Right renal pelvis (tissue), 4 donors: Measurements from ENCODE around the gene TANC1. TPM values are rescaled to one million over a fixed set of nuclear protein-coding genes. Genes with fewer than 3 reads are reported as not detected.

ENCODE experiments used
- DNase-seq, 4 donors: peaks; one replicate each; pipeline ENCODE4 v3.0.0-alpha.2; 2013; ENCODE audit warnings: low read depth in 4 of 4, low spot score in 3 of 4, missing footprints in 1 of 4
- polyA plus RNA-seq, 4 donors: library from polyadenylated mRNA; unstranded; fragments of 120-200 nt; gene quantifications; one replicate each; pipeline ENCODE4 v1.2.1, GENCODE V29; 2013; ENCODE audit not compliant: insufficient read length in 4 of 4

The TANC1 gene
- polyA plus RNA-seq, 4 donors: 43.6 to 58.2 (median 57.7) TPM

- no peak for DNase-seq
These were observed 25.5 kb downstream of the TANC1 start for GRCh38 chr2:158993721-158994587.

GRCh38 chr2:158994920-158995676, 26.7 kb downstream of the TANC1 start:
- DNase-seq: no peak

- no peak for DNase-seq
These were observed 27.2 kb downstream of the TANC1 start for GRCh38 chr2:158995677-158996049.

- DNase-seq: no peak
These were observed 28.0 kb downstream of the TANC1 start for GRCh38 chr2:158996378-158996993.

GRCh38 chr2:158997037-158997790, 28.8 kb downstream of the TANC1 start:
- DNase-seq: no peak

- DNase-seq: no peak
These were observed 30.3 kb downstream of the TANC1 start for GRCh38 chr2:158998551-158999248.

GRCh38 chr2:158999458-158999857, 31.0 kb downstream of the TANC1 start:
- no peak for DNase-seq

GRCh38 chr2:159000072-159000471, 31.6 kb downstream of the TANC1 start:
- DNase-seq: no peak

- DNase-seq: no peak
These were observed 34.1 kb downstream of the TANC1 start for GRCh38 chr2:159002462-159003111.

GRCh38 chr2:159003555-159003954, 35.1 kb downstream of the TANC1 start:
- DNase-seq: no peak

- no peak for DNase-seq
These were observed 36.4 kb downstream of the TANC1 start for GRCh38 chr2:159004849-159005248.

GRCh38 chr2:159009940-159010339, 41.5 kb downstream of the TANC1 start:
- no peak for DNase-seq

GRCh38 chr2:159010340-159010739, 41.9 kb downstream of the TANC1 start:
- DNase-seq: no peak

GRCh38 chr2:159010963-159011362, 42.5 kb downstream of the TANC1 start:
- DNase-seq: no peak

- DNase-seq: no peak
These were observed 43.7 kb downstream of the TANC1 start for GRCh38 chr2:159012142-159012541.

GRCh38 chr2:159013103-159013502, 44.7 kb downstream of the TANC1 start:
- DNase-seq: no peak

- DNase-seq: no peak
These were observed 46.7 kb downstream of the TANC1 start for GRCh38 chr2:159015174-159015573.

- DNase-seq: no peak
These were observed 47.4 kb downstream of the TANC1 start for GRCh38 chr2:159015823-159016222.

GRCh38 chr2:159017837-159018236, 49.4 kb downstream of the TANC1 start:
- no peak for DNase-seq

- no peak for DNase-seq
These were observed 50.6 kb downstream of the TANC1 start for GRCh38 chr2:159019021-159019420.
